Measurements from ENCODE around the gene HRC. TPM values are rescaled to one million over a fixed set of nuclear protein-coding genes. Genes with fewer than 3 reads are reported as not detected.
"Not testable (repeated sequence)": the region's sequence is repeated elsewhere in the genome, so short reads cannot be mapped to it uniquely, and the experiment has no call there.

HRC gene
- total RNA-seq, 1 donor from 2014 or later: not detected

DNA sequence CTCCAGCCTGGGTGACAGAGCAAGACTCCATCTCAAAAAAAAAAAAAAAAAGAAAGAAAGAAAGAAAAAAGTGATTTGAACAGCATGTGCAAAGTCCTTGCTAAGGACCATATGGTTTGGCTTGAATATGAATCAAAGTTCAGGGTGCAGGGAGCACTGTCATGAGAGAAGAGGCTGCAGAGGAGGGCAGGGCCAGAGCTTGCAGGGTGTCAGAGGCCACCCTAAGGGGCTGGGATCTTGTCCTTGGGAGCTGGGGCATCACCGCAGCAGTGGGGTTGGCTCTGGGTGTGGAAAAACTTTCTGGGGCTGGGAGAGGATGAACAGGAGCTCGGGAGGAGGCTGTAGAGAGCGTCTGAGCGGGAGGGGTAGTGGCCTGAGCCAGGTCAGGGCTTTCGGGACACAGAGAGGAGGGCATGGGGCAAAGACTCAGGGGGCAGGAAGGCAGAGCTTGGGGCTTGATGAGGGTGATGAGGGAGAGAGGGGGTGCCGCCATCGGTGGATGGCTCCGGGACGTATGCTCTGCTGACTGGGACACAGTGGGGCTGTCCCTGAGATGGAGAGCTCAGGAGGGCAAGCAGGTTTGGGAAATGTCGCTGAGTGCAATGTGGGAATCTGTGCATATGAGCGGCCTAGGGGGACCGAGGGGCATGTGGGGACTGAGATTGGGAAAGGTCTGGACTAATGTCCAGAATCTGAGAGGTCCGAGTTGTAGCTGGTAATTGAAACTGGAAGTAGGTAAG, 5.4 kb upstream of the HRC start:
- no peak for ATAC-seq
- no peak for DNase-seq (ENCODE audit: low spot score)

DNA sequence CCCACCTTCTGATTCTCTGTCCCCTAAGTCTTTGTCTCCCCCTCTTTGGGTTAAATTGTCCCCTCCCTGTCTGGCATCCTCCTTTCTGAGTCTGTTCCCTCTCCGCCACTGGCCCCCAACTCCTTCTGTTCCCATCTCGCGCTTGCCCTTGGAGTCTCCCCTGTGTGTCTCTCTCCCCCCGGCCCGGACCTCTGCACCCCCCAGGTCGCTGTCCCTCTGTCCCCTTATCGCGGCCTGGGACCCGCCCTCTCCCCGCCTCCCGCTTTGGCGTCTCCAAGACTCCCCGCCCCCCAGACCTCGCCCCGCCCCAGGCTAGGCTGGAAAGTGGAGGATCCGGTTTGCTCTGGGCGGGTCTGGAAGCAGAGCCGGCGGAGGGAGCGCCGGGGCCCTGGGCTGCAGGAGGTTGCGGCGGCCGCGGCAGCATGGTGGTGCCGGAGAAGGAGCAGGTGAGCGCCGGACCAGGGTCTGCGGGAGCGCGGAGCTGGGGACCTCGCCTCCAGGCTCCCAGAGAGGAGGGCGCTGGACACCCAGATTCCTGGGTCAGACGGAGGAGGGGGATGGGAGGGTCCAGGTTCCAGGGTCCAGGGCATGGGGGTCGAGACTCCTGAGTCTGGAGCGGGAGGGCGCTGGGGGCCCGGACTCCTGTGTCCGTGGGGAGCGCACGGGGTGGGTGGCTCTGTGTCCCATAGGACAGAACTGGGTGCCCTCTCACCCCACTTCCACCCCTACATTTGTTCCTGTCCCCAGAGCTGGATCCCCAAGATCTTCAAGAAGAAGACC, 2.4 kb upstream of the HRC start, which contains the start of gene TRPM4:
Gene TRPM4, plus strand, starts transcription at position 348 of the 780 bp plus-strand sequence. Its CDS starts 75 bp downstream, at position 423.
- peak; percentile 96 for ATAC-seq
- DNase-seq (ENCODE audit: low spot score): peak; percentile 86

- no peak for ATAC-seq
- no peak for DNase-seq (ENCODE audit: low spot score)
Measured at GRCh38 chr19:49155820-49156346, 687 bp upstream of the HRC start.

DNA sequence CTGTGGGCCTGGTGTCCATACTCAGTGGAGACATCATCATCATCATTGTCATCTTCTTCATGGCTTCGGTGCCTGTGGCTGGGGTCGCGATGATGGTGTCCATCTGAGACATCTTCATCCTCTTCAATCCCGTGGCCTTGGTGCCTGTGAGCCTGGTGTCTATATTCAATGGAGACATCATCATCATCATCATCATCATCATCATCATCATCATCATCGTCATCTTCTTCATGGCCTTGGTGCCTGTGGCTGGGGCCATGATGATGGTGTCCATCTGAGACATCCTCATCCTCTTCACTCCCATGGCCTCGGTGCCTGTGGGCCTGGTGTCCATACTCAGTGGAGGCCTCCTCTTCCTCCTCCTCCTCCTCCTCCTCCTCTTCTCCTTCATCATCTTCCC, 917 bp downstream of the HRC start:
- no peak for DNase-seq (ENCODE audit: low spot score)
- ATAC-seq: no peak

DNA sequence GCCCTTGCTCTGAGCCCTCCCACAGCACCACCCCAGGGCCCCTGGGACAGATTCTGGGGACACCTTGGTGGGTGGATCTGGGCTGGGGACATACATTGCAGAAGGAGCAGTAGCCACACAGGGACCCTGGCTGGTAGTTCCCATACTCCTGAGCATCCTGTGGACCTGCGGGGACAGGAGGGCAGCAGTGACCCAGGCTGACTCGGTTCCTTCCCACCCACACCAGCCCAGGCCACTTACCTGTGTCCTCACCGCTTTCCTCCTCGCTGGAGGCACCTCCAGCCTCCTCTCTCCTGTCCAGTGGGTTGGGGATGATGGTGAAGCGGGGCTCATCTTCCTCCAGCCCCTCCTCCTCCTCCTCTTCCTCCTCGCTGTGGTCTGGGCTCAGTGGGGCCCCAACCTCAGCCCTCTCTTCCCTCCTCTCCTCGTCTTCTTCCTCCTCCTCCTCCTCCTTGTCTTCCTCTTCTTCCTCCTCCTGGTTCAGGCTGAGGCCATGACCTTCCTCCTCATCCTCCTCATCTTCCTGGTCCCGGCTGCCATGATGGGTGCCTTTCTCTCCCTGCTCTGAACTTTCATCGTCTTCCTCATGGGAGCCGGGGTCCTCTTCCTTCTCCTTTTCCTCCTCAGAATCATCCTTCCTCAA, 1.9 kb downstream of the HRC start:
- DNase-seq (ENCODE audit: low spot score) (no peak), ATAC-seq (no peak)

- DNase-seq (ENCODE audit: low spot score) (no peak), ATAC-seq (no peak)
Measured at GRCh38 chr19:49152119-49152550, 3.1 kb downstream of the HRC start.

DNA sequence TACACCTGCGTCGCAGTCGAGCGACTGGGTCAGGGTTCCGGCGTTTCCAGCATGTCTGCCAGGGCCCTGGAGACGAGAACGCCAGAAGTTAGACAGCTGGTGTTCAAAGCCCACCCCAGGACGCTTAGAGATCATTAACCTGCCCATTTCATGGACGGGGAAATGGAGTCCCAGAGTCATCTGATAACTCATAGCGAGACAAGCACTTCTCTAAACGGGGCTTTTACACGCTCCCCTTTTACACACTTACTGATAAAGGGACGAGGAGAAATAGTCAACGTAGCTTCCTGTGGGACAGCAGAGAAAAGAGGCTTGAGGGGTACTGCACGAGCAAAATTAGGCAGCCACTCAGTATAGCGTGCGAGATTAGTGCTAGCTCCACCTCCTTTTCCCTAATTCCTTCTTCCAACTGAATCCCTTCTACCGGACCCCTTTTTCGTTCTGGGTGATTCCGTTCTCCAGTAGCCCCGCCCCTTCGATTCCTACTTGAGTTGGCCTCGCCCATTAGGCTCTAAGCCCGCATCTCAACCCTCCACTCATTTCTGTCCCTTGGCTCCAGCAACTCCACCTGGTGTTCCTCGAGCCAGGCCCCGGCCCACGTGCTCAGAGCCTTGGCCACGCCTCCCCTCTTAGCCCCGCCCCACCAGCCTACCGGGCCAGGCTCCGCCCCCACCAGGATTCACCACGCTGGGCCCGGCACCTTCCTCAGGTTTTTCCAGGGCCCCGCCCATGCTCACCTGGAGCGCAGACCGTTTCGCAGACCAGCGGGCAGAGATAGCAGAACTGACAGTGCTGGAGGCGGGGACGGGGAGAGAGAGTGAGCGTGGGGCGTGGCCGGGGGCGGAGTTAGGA, 3.7 kb downstream of the HRC start:
- peak; percentile 18 for ATAC-seq
- peak; percentile 78 for DNase-seq (ENCODE audit: low spot score)

- DNase-seq (ENCODE audit: low spot score): no peak
- no peak for ATAC-seq
Measured at GRCh38 chr19:49150944-49151243, 4.3 kb downstream of the HRC start.

DNA sequence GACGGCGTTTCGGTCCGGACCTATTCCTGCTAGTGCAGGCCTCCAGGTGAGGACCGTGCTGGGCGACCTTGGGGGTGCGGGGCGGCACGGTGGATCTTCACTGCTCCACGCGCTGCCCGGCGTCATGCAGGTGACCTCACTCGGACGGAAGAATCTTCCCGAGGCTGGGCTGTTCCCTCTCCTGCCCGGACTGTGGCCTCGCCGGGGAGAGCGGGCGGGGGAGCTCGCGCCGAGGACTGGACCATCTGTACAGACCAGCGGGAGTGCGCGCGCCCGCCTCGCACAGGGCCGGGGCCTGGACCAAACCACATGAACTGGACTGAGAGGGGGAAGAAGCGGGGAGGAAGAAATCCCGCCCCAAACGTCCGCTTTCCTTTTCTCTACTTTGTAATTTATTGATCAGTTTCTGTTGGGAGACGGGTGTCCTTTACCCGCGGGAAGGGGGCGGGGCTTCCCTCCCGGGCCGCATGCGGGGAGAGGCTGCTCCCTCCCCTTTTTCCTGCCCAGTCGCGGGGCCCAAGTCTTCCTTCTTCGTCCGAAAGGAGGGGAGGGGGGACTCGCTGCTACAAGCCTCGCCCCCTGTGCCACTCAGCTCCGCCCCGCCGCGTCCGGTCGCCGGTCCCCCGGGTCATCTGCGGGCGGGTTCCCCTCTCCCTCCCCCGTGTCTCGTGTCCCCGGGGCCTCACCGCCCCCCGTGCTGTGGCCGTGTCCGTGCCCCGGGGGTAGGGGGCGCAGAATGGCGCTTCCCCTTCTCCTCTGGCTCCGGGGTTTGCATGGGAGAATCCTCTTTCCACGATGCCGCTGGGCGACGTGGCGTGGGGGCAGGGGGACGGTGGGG, 4.9 kb downstream of the HRC start:
- ATAC-seq (peak; percentile 84), DNase-seq (ENCODE audit: low spot score) (peak; percentile 93)

- DNase-seq (ENCODE audit: low spot score) (peak; percentile 72), ATAC-seq (peak; percentile 32)
Measured at GRCh38 chr19:49149652-49150105, 5.5 kb downstream of the HRC start.

GRCh38 chr19:49148784-49149651, 6.2 kb downstream of the HRC start:
- ATAC-seq (peak; percentile 79), DNase-seq (ENCODE audit: low spot score) (peak; percentile 97)

- ATAC-seq (no peak), DNase-seq (ENCODE audit: low spot score) (no peak)
Measured at GRCh38 chr19:49148044-49148682, 7.0 kb downstream of the HRC start.

DNA sequence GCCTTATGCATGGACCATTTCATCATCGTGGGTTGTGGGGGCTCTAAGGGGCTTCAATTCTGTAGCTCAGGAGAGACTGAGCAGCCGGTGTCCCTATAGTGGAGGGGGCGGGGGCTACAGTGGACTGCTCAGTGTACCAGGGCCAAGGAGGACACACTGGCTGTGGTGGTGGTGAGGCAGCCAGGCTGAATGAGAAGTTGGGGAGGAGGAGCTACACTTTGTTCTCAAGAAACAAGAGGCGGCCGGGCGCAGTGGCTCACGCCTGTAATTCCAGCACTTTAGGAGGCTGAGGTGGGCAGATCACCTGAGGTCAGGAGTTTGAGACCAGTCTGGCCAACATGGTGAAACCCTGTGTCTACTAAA, 8.8 kb downstream of the HRC start:
- ATAC-seq; DNase-seq (ENCODE audit: low spot score): not testable (repeated sequence)

GRCh38 chr19:49145573-49146407, 9.4 kb downstream of the HRC start:
- ATAC-seq: peak; percentile 37
- peak; percentile 77 for DNase-seq (ENCODE audit: low spot score)

DNA sequence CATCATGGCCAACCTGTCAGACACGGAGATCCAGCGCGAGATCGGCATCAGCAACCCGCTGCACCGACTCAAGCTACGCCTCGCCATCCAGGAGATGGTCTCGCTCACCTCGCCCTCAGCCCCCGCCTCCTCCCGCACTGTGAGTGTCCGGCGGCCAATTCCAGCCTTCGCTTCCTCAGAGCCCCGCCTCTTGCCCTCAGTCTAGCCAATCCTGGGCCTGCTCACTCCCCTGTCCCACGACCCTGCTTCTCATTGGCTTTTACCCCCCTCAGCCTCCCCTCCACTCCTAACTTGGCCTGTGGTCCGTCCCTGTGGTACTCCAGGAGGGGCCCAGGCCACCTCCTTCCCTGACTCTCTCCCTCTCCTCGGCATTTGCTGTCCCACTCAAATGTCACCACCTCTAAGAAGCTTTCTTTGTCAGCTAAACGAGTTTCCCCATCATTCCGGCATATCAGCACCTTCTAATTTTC, 12.3 kb downstream of the HRC start:
- DNase-seq (ENCODE audit: low spot score) (no peak), ATAC-seq (peak; percentile 83)

GRCh38 chr19:49141352-49141751, 13.8 kb downstream of the HRC start:
- ATAC-seq (no peak), DNase-seq (ENCODE audit: low spot score) (no peak)

DNA sequence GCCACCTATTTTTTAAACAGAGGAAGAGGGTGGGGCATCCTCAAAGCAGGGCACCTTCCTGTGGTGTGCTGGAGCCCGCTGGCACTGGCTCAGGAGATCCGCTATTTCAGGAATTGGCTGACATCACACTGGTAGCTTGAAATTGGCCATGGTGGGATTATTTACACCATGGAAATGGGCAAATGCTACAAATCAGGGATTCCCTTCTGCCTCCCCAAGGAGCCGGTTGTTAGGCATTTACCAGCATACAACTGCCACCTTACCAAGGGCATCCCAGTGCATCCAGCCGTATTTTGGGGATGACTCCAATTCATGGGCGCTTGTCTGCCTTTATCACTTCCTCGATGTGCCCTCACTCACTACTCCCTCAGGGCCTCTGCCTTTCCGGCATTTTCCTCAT, 14.2 kb downstream of the HRC start:
- ATAC-seq (no peak), DNase-seq (ENCODE audit: low spot score) (no peak)
